Astrocyte (in vitro differentiated cells and primary cell): ENCODE data around the gene PTPN1. TPM values are rescaled to one million over a fixed set of nuclear protein-coding genes. Genes with fewer than 3 reads are reported as not detected.

Source experiments
- DNase-seq: peaks from one replicate; pipeline ENCODE4 v3.0.0-alpha.2; 2010; ENCODE audit warnings: low read depth
- FAIRE-seq: peaks from 2 replicates; lab custom pipeline; 2011; peaks lifted over from hg19 to GRCh38; lab: Jason Lieb, UNC
- H2AFZ ChIP-seq: 2 replicates; pipeline ENCODE4 v1.6.0; 2012; ENCODE audit warnings: low read depth, low read length, inconsistent platforms
- H3K27ac ChIP-seq: 2 replicates; pipeline ENCODE4 v1.5.1; 2011; ENCODE audit warnings: low read depth, low read length, inconsistent platforms
- H3K27me3 ChIP-seq: 2 replicates; pipeline ENCODE4 v1.6.0; 2011; ENCODE audit warnings: low read length, inconsistent platforms; ENCODE audit not compliant: insufficient read depth
- H3K36me3 ChIP-seq: 2 replicates; pipeline ENCODE4 v1.5.1; 2011; ENCODE audit warnings: low read length, inconsistent platforms; ENCODE audit not compliant: insufficient read depth
- H3K4me1 ChIP-seq: 2 replicates; pipeline ENCODE4 v1.5.1; 2011; ENCODE audit warnings: low read length, inconsistent platforms; ENCODE audit not compliant: insufficient read depth
- H3K4me2 ChIP-seq: 2 replicates; pipeline ENCODE4 v1.6.0; 2012; ENCODE audit warnings: low read length, inconsistent platforms
- H3K4me3 ChIP-seq: 2 replicates; pipeline ENCODE4 v1.5.1; 2011; ENCODE audit warnings: low read depth, mild to moderate bottlenecking, low read length, inconsistent platforms; ENCODE audit not compliant: insufficient read depth
- H3K79me2 ChIP-seq: 2 replicates; pipeline ENCODE4 v1.6.0; 2012; ENCODE audit warnings: mild to moderate bottlenecking, low read length, inconsistent platforms; ENCODE audit not compliant: insufficient read depth
- H3K9ac ChIP-seq: 2 replicates; pipeline ENCODE4 v1.6.0; 2012; ENCODE audit warnings: mild to moderate bottlenecking, low read length, inconsistent platforms
- H3K9me3 ChIP-seq: 2 replicates; pipeline ENCODE4 v1.5.1; 2012; ENCODE audit warnings: low read depth, mild to moderate bottlenecking, low read length, inconsistent platforms; ENCODE audit not compliant: insufficient read depth
- H4K20me1 ChIP-seq: 2 replicates; pipeline ENCODE4 v1.6.0; 2012; ENCODE audit warnings: low read length, inconsistent platforms; ENCODE audit not compliant: insufficient read depth
- H3K27ac Mint-ChIP-seq: one replicate; pipeline ENCODE4 v1.8.0; 2021; ENCODE audit warnings: mild to moderate bottlenecking, mixed read lengths; ENCODE audit not compliant: unreplicated experiment
- H3K27me3 Mint-ChIP-seq: one replicate; pipeline ENCODE4 v1.8.0; 2021; ENCODE audit warnings: low read depth, mixed read lengths; ENCODE audit not compliant: unreplicated experiment
- H3K36me3 Mint-ChIP-seq: one replicate; pipeline ENCODE4 v1.8.0; 2021; ENCODE audit warnings: low read depth, mixed read lengths; ENCODE audit not compliant: unreplicated experiment
- H3K4me1 Mint-ChIP-seq: one replicate; pipeline ENCODE4 v1.8.0; 2021; ENCODE audit warnings: low read depth, mixed read lengths; ENCODE audit not compliant: unreplicated experiment
- H3K4me3 Mint-ChIP-seq: one replicate; pipeline ENCODE4 v1.8.0; 2021; ENCODE audit warnings: mild to moderate bottlenecking, moderate library complexity, mixed read lengths; ENCODE audit not compliant: unreplicated experiment
- H3K9me3 Mint-ChIP-seq: one replicate; pipeline ENCODE4 v1.8.0; 2021; ENCODE audit warnings: mild to moderate bottlenecking, mixed read lengths; ENCODE audit not compliant: unreplicated experiment
- CTCF ChIP-seq: IDR thresholded peaks from 2 replicates; pipeline ENCODE4 v1.5.1; 2011; ENCODE audit warnings: low read depth, mild to moderate bottlenecking, inconsistent platforms, low read length, moderate library complexity; ENCODE audit not compliant: insufficient read depth
- EZH2 ChIP-seq: IDR thresholded peaks from 2 replicates; pipeline ENCODE4 v1.6.1; 2012; ENCODE audit warnings: mild to moderate bottlenecking, low read length, inconsistent platforms; ENCODE audit not compliant: insufficient read depth
- total RNA-seq: library from RNA; stranded (reverse); gene quantifications from 2 replicates; pipeline ENCODE4 v1.2.1, GENCODE V29; 2021

PTPN1 gene
- total RNA-seq, 1 donor from 2014 or later: 64.9 TPM

GRCh38 chr20:50613438-50614169 is 103.4 kb downstream of the PTPN1 start:
- DNase-seq: no peak
- Histone ChIP-seq H2AFZ (no peak overlapping the region), H3K9ac (no peak overlapping the region), H3K4me3 (no peak overlapping the region), H3K79me2 (no peaks in the 10 kb centered on the region), H3K9me3 (no peaks in the 10 kb centered on the region), H3K4me1 (no peaks in the 10 kb centered on the region), H3K27me3 (peaks cover 3% of the 10 kb centered on the region), H3K27ac (no peak overlapping the region), H3K36me3 (no peaks in the 10 kb centered on the region), H4K20me1 (no peaks in the 10 kb centered on the region), H3K4me2 (no peak overlapping the region)
- H3K36me3 Mint-ChIP-seq: no peaks in the 10 kb centered on the region
- no peaks in the 10 kb centered on the region for H3K4me1 Mint-ChIP-seq
- TF ChIP-seq CTCF: no peak
- no peak for TF ChIP-seq EZH2
- H3K9me3 Mint-ChIP-seq: no peaks in the 10 kb centered on the region
- no peak for FAIRE-seq
- peaks cover 8% of the 10 kb centered on the region for H3K27me3 Mint-ChIP-seq
- H3K4me3 Mint-ChIP-seq: no peak overlapping the region
- peak overlapping the region; percentile 50 for H3K27ac Mint-ChIP-seq

GRCh38 chr20:50615407-50615806 is 105.2 kb downstream of the PTPN1 start:
- no peaks in the 10 kb centered on the region for H3K9me3 Mint-ChIP-seq
- Histone ChIP-seq H3K4me2 (no peak overlapping the region), H3K79me2 (no peaks in the 10 kb centered on the region), H3K27ac (no peak overlapping the region), H3K4me3 (no peak overlapping the region), H3K9me3 (no peaks in the 10 kb centered on the region), H2AFZ (no peak overlapping the region), H3K36me3 (no peaks in the 10 kb centered on the region), H4K20me1 (no peaks in the 10 kb centered on the region), H3K9ac (no peak overlapping the region), H3K4me1 (no peaks in the 10 kb centered on the region), H3K27me3 (peaks cover 3% of the 10 kb centered on the region)
- H3K36me3 Mint-ChIP-seq: no peaks in the 10 kb centered on the region
- DNase-seq (no peak), FAIRE-seq (no peak)
- no peak overlapping the region for H3K27ac Mint-ChIP-seq
- TF ChIP-seq CTCF (no peak), EZH2 (no peak)
- peaks cover 4% of the 10 kb centered on the region for H3K4me1 Mint-ChIP-seq
- H3K4me3 Mint-ChIP-seq: no peak overlapping the region
- H3K27me3 Mint-ChIP-seq: peaks cover 4% of the 10 kb centered on the region

GRCh38 chr20:50617022-50617421 is 106.8 kb downstream of the PTPN1 start:
- Histone ChIP-seq H3K27me3 (peaks cover 3% of the 10 kb centered on the region), H3K4me1 (no peaks in the 10 kb centered on the region), H4K20me1 (no peaks in the 10 kb centered on the region), H3K9ac (no peak overlapping the region), H3K79me2 (no peaks in the 10 kb centered on the region), H3K27ac (no peak overlapping the region), H3K9me3 (peaks cover 8% of the 10 kb centered on the region), H2AFZ (no peak overlapping the region), H3K4me3 (no peak overlapping the region), H3K36me3 (no peaks in the 10 kb centered on the region), H3K4me2 (no peak overlapping the region)
- Mint-ChIP-seq H3K4me1 (peaks cover 4% of the 10 kb centered on the region), H3K27ac (no peak overlapping the region), H3K27me3 (no peaks in the 10 kb centered on the region), H3K36me3 (no peaks in the 10 kb centered on the region), H3K4me3 (no peak overlapping the region), H3K9me3 (peaks cover 1% of the 10 kb centered on the region)
- TF ChIP-seq CTCF: no peak
- TF ChIP-seq EZH2: no peak
- FAIRE-seq (no peak), DNase-seq (no peak)
